HG03342 (cell line): ENCODE data around the gene TNFSF13.

Experiments
- ATAC-seq: cut with Tn5 transposase; IDR thresholded peaks from one replicate; pipeline ENCODE4 v1.9.1; 2021; ENCODE audit warnings: mild to moderate bottlenecking, moderate library complexity; ENCODE audit not compliant: unreplicated experiment

Gene TNFSF13

GRCh38 chr17:7558544-7559319 is at the start of gene TNFSF13:
TSS of gene TNFSF13 (plus strand) at chr17:7558750. CDS start at chr17:7559040, 290 bp downstream.
- ATAC-seq, result no peak

GRCh38 chr17:7508846-7509245 is 49.7 kb upstream of the TNFSF13 start:
- ATAC-seq, result no peak

GRCh38 chr17:7509937-7510336 is 48.6 kb upstream of the TNFSF13 start:
- no peak for ATAC-seq

GRCh38 chr17:7511108-7511507 is 47.4 kb upstream of the TNFSF13 start:
- ATAC-seq, result no peak

GRCh38 chr17:7512105-7512504 is 46.4 kb upstream of the TNFSF13 start:
- no peak for ATAC-seq

GRCh38 chr17:7512824-7513540 is 45.6 kb upstream of the TNFSF13 start:
- no peak for ATAC-seq

- no peak for ATAC-seq
Measured at GRCh38 chr17:7513850-7514419, 44.6 kb upstream of the TNFSF13 start.

- no peak for ATAC-seq
Measured at GRCh38 chr17:7515911-7516610, 42.5 kb upstream of the TNFSF13 start.

- no peak for ATAC-seq
Measured at GRCh38 chr17:7523033-7523432, 35.5 kb upstream of the TNFSF13 start.

- no peak for ATAC-seq
Measured at GRCh38 chr17:7528842-7529241, 29.7 kb upstream of the TNFSF13 start.

- ATAC-seq, result no peak
Measured at GRCh38 chr17:7530023-7530900, 28.3 kb upstream of the TNFSF13 start.

- ATAC-seq, result no peak
Measured at GRCh38 chr17:7538050-7538449, 20.5 kb upstream of the TNFSF13 start.

- ATAC-seq, result no peak
Measured at GRCh38 chr17:7538891-7539545, 19.5 kb upstream of the TNFSF13 start.

GRCh38 chr17:7541074-7541621 is 17.4 kb upstream of the TNFSF13 start:
- ATAC-seq, result no peak

GRCh38 chr17:7544911-7545310 is 13.6 kb upstream of the TNFSF13 start:
- no peak for ATAC-seq

- no peak for ATAC-seq
Measured at GRCh38 chr17:7548585-7549400, 9.8 kb upstream of the TNFSF13 start, which contains the start of gene TNFSF12. TSS of gene TNFSF12 (plus strand) at chr17:7549058. CDS start at chr17:7549154, 96 bp downstream.

- ATAC-seq, result no peak
Measured at GRCh38 chr17:7549401-7550055, 9.0 kb upstream of the TNFSF13 start.

GRCh38 chr17:7550344-7550743 is 8.2 kb upstream of the TNFSF13 start:
- ATAC-seq, result no peak
